ENCODE results near the gene PARD3.

GRCh38 chr10:34323192-34323591, 491.9 kb downstream of the PARD3 start:
- TF ChIP-seq CTCF (IDR thresholded peaks at IDR 0.05) (no peak), POLR2A (IDR thresholded peaks at IDR 0.05) (no peak)
